H9 (cell line): Measurements from ENCODE around the gene RASA2. TPM values are rescaled to one million over a fixed set of nuclear protein-coding genes. Genes with fewer than 3 reads are reported as not detected.

Experiments used
- DNase-seq: peaks from one replicate; pipeline ENCODE4 v3.0.0-alpha.2; 2017
- H2AFZ ChIP-seq: one replicate; pipeline ENCODE4 v1.6.1; 2013; ENCODE audit warnings: mild to moderate bottlenecking, low read length, control low read depth, moderate library complexity
- H2AK5ac ChIP-seq: 2 replicates; pipeline ENCODE4 v1.6.1; 2013; ENCODE audit warnings: low read length, control low read depth, mixed read lengths; ENCODE audit not compliant: insufficient read length
- H2BK120ac ChIP-seq: one replicate; pipeline ENCODE4 v1.6.1; 2013; ENCODE audit warnings: low read depth, mild to moderate bottlenecking, low read length, control low read depth, inconsistent platforms; ENCODE audit not compliant: poor library complexity, severe bottlenecking
- H2BK12ac ChIP-seq: 2 replicates; pipeline ENCODE4 v1.6.1; 2013; ENCODE audit warnings: low read length, control low read depth, mixed read lengths, low read depth; ENCODE audit not compliant: insufficient read length
- H2BK15ac ChIP-seq: 2 replicates; pipeline ENCODE4 v1.6.1; 2013; ENCODE audit warnings: low read depth, low read length, control low read depth
- H2BK20ac ChIP-seq: one replicate; pipeline ENCODE4 v1.6.1; 2013; ENCODE audit warnings: low read depth, mild to moderate bottlenecking, low read length, control low read depth, inconsistent platforms; ENCODE audit not compliant: poor library complexity, severe bottlenecking
- H2BK5ac ChIP-seq: 2 replicates; pipeline ENCODE4 v1.6.1; 2013; ENCODE audit warnings: low read length, control low read depth, mixed read lengths; ENCODE audit not compliant: insufficient read length
- H3K14ac ChIP-seq: 2 replicates; pipeline ENCODE4 v1.6.1; 2013; ENCODE audit warnings: low read length, control low read depth; ENCODE audit not compliant: insufficient read depth
- H3K18ac ChIP-seq: 2 replicates; pipeline ENCODE4 v1.6.1; 2013; ENCODE audit warnings: low read depth, mild to moderate bottlenecking, mixed read lengths, low read length, control low read depth; ENCODE audit not compliant: insufficient read length
- H3K23ac ChIP-seq: 2 replicates; pipeline ENCODE4 v1.6.1; 2013; ENCODE audit warnings: low read length, control low read depth, mixed read lengths, low read depth; ENCODE audit not compliant: insufficient read length
- H3K23me2 ChIP-seq: 2 replicates; pipeline ENCODE4 v1.6.1; 2013; ENCODE audit warnings: low read depth, mild to moderate bottlenecking, mixed read lengths, low read length, control low read depth; ENCODE audit not compliant: insufficient read length, poor library complexity, severe bottlenecking
- H3K27ac ChIP-seq: 2 replicates; pipeline ENCODE4 v1.5.1; 2013; ENCODE audit warnings: low read length, control low read depth, mixed read lengths, low read depth; ENCODE audit not compliant: insufficient read length
- H3K27me3 ChIP-seq: 2 replicates; pipeline ENCODE4 v1.6.1; 2013; ENCODE audit warnings: low read length, control low read depth, inconsistent platforms; ENCODE audit not compliant: insufficient read depth
- H3K4ac ChIP-seq: 2 replicates; pipeline ENCODE4 v1.6.1; 2013; ENCODE audit warnings: low read depth, mild to moderate bottlenecking, control low read depth, inconsistent platforms, low read length, moderate library complexity
- H3K4me1 ChIP-seq: 2 replicates; pipeline ENCODE4 v1.6.1; 2013; ENCODE audit warnings: low read length, control low read depth, inconsistent platforms; ENCODE audit not compliant: insufficient read depth
- H3K4me2 ChIP-seq: 2 replicates; pipeline ENCODE4 v1.6.1; 2013; ENCODE audit warnings: low read length, control low read depth, mixed read lengths; ENCODE audit not compliant: insufficient read length, insufficient read depth
- H3K56ac ChIP-seq: 2 replicates; pipeline ENCODE4 v1.6.1; 2013; ENCODE audit warnings: low read depth, mild to moderate bottlenecking, mixed read lengths, low read length, control low read depth; ENCODE audit not compliant: insufficient read length
- H3K79me1 ChIP-seq: 2 replicates; pipeline ENCODE4 v1.6.1; 2013; ENCODE audit warnings: low read depth, mild to moderate bottlenecking, moderate library complexity, low read length, control low read depth, inconsistent platforms; ENCODE audit not compliant: insufficient read depth, poor library complexity, severe bottlenecking
- H3K79me2 ChIP-seq: 2 replicates; pipeline ENCODE4 v1.6.1; 2013; ENCODE audit warnings: low read length, control low read depth, inconsistent platforms; ENCODE audit not compliant: insufficient read depth
- H3K9ac ChIP-seq: 2 replicates; pipeline ENCODE4 v1.6.1; 2013; ENCODE audit warnings: low read length, control low read depth, mixed read lengths; ENCODE audit not compliant: insufficient read length; ENCODE audit errors: extremely low read depth
- H3K9me3 ChIP-seq: one replicate; pipeline ENCODE4 v1.6.1; 2013; ENCODE audit warnings: low read depth, low read length, inconsistent platforms; ENCODE audit not compliant: control insufficient read depth
- H3T11ph ChIP-seq: one replicate; pipeline ENCODE4 v1.6.1; 2013; ENCODE audit warnings: mild to moderate bottlenecking, low read length, control low read depth, inconsistent platforms
- H4K20me1 ChIP-seq: one replicate; pipeline ENCODE4 v1.6.1; 2013; ENCODE audit not compliant: control insufficient read depth, insufficient read length, insufficient read depth
- H4K5ac ChIP-seq: 2 replicates; pipeline ENCODE4 v1.6.1; 2013; ENCODE audit warnings: low read depth, mild to moderate bottlenecking, mixed read lengths, low read length, control low read depth; ENCODE audit not compliant: insufficient read length
- H4K8ac ChIP-seq: replicated peaks from 2 replicates; pipeline ENCODE4 v1.6.1; 2013; ENCODE audit warnings: low read length, control low read depth, mixed read lengths, low read depth; ENCODE audit not compliant: insufficient read length
- H4K91ac ChIP-seq: 2 replicates; pipeline ENCODE4 v1.6.1; 2013; ENCODE audit warnings: low read depth, mild to moderate bottlenecking, moderate library complexity, mixed read lengths, low read length, control low read depth; ENCODE audit not compliant: insufficient read length
- H3K27ac Mint-ChIP-seq, 3 experiments: 2 replicates in 2 of 3; 3 replicates in 1 of 3; pipeline ENCODE4 v1.8.0; 2020 to 2021; ENCODE audit warnings: mixed read lengths in 3 of 3, mild to moderate bottlenecking in 1 of 3, moderate library complexity in 1 of 3
- H3K27me3 Mint-ChIP-seq: 2 replicates; pipeline ENCODE4 v1.8.0; 2021; ENCODE audit warnings: low read depth, mild to moderate bottlenecking, moderate library complexity, mixed read lengths
- H3K36me3 Mint-ChIP-seq, 3 experiments: 2 replicates in 2 of 3; 3 replicates in 1 of 3; pipeline ENCODE4 v1.8.0; 2020 to 2021; ENCODE audit warnings: low read depth in 3 of 3, mixed read lengths in 3 of 3; ENCODE audit not compliant: insufficient read depth in 1 of 3
- H3K4me1 Mint-ChIP-seq, 2 experiments: 2 replicates each; pipeline ENCODE4 v1.8.0; 2020; ENCODE audit warnings: mixed read lengths in 2 of 2
- H3K4me3 Mint-ChIP-seq, 2 experiments: 2 replicates in 1 of 2; 3 replicates in 1 of 2; pipeline ENCODE4 v1.8.0; 2020 to 2021; ENCODE audit warnings: mild to moderate bottlenecking in 2 of 2, mixed read lengths in 2 of 2, moderate library complexity in 1 of 2
- H3K9me3 Mint-ChIP-seq, 2 experiments: 2 replicates in 1 of 2; 3 replicates in 1 of 2; pipeline ENCODE4 v1.8.0; 2020; ENCODE audit warnings: mild to moderate bottlenecking in 2 of 2, mixed read lengths in 2 of 2, moderate library complexity in 1 of 2
- CTCF ChIP-seq: fragments of 200-600 bp; sonication (generic); conservative IDR thresholded peaks from 3 replicates; pipeline ENCODE4 v1.8.0; 2021; ENCODE audit warnings: antibody characterized with exemption, mild to moderate bottlenecking
- WGBS: extraction: QIAGEN DNeasy Blood & Tissue Kit; methylation state at CpG from one replicate; pipeline ENCODE4 v1.1.7; 2013; ENCODE audit warnings: missing lambda C conversion rate, low lambda C conversion rate, mixed read lengths; ENCODE audit not compliant: insufficient read length; ENCODE audit errors: extremely low coverage; 5-methylcytosine and 5-hydroxymethylcytosine counted together
- total RNA-seq: library from RNA; stranded (reverse); gene quantifications from 2 replicates; pipeline ENCODE4 v1.2.1, GENCODE V29; 2021

Gene RASA2
- total RNA-seq, 1 experiment from 2014 or later: 24.4 TPM

GRCh38 chr3:141511361-141511760, 24.5 kb downstream of the RASA2 start:
- no CpG with 5 or more reads among the region's 4 CpGs for WGBS
- Histone ChIP-seq H3K4me1 (no peaks in the 10 kb centered on the region), H2BK15ac (no peak overlapping the region), H3K79me2 (no peaks in the 10 kb centered on the region), H2BK12ac (no peak overlapping the region), H3K27ac (no peak overlapping the region), H3K56ac (no peak overlapping the region), H3K14ac (no peak overlapping the region), H3K9ac (no peak overlapping the region), H3K27me3 (no peaks in the 10 kb centered on the region), H3K23ac (no peak overlapping the region), H2AFZ (no peak overlapping the region), H4K5ac (no peak overlapping the region), H2BK5ac (no peak overlapping the region), H3K4me2 (no peak overlapping the region), H2BK20ac (no peak overlapping the region), H2AK5ac (no peak overlapping the region), H3T11ph (no peak overlapping the region), H4K8ac (no peak overlapping the region), H3K18ac (no peak overlapping the region), H3K9me3 (no peaks in the 10 kb centered on the region), H3K23me2 (no peaks in the 10 kb centered on the region), H3K79me1 (peaks cover 5% of the 10 kb centered on the region), H4K91ac (no peak overlapping the region), H2BK120ac (no peak overlapping the region), H4K20me1 (peaks cover 2% of the 10 kb centered on the region), H3K4ac (no peak overlapping the region)
- no peak for DNase-seq
- Mint-ChIP-seq H3K9me3 (no peaks in the 10 kb centered on the region), H3K27ac (peak overlapping the region in 1 of 3 experiments; percentile 51; a peak in 1 of 7 replicates), H3K27me3 (no peaks in the 10 kb centered on the region), H3K4me1 (peaks cover 5 to 7% of the 10 kb centered on the region in 2 experiments), H3K36me3 (peaks cover under 1 to 11% (median 11%) of the 10 kb centered on the region in 3 experiments; a peak in 6 of 7 replicates), H3K4me3 (no peak overlapping the region)
- no peak for TF ChIP-seq CTCF
